Spleen (tissue), 7 donors: Measurements from ENCODE around the gene RABAC1.

ENCODE experiments used
- CTCF ChIP-seq, 11 experiments: fragments of 200-600 bp in 7 of 11; fragments of 450-650 bp in 4 of 11; sonication (generic) in 4 of 11; IDR thresholded peaks in 8 of 11; conservative IDR thresholded peaks in 3 of 11; 1 replicate in 7 of 11; 2 replicates in 4 of 11; pipeline versions ENCODE4 v1.4.0 to v1.8.0; 2016 to 2021; ENCODE audit warnings: antibody characterized with exemption in 11 of 11, inconsistent platforms in 4 of 11, mild to moderate bottlenecking in 1 of 11
- POLR2A ChIP-seq, 3 donors: fragments of 450-650 bp; IDR thresholded peaks; one replicate each; pipeline ENCODE4 v1.5.1; 2017; ENCODE audit warnings: antibody characterized with exemption in 3 of 3, mild to moderate bottlenecking in 1 of 3
- POLR2AphosphoS5 ChIP-seq, 3 donors: sonication (generic); formaldehyde crosslinking; IDR thresholded peaks; one replicate each; pipeline ENCODE4 v1.5.1; 2017; ENCODE audit warnings: antibody characterized with exemption in 3 of 3
- donor health status: DM: no; HTN: no; CAD: no; lungs with moderate emphysema.
- donor health status: DM: no; HTN: no; CAD: no.
- donor health status: DM: no; HTN: no; CAD: no.

- TF ChIP-seq POLR2AphosphoS5 (IDR thresholded peaks at IDR 0.05): no peak
- TF ChIP-seq CTCF (IDR thresholded peaks at IDR 0.05 in 8 of 11, conservative IDR thresholded peaks at IDR 0.05 in 3 of 11): no peak
- no peak for TF ChIP-seq POLR2A (IDR thresholded peaks at IDR 0.05)
Measured at GRCh38 chr19:41941410-41942202, 17.5 kb downstream of the RABAC1 start.
